Neural cell (in vitro differentiated cells): Measurements from ENCODE around the gene JAG2. TPM values are rescaled to one million over a fixed set of nuclear protein-coding genes. Genes with fewer than 3 reads are reported as not detected.

Experiments used
- H2AFZ ChIP-seq: fragments of 200-600, 300-800 bp; sonication (generic), shearing (Covaris generic); 2 replicates; pipeline ENCODE4 v1.6.0; 2014; ENCODE audit warnings: low read depth, mild to moderate bottlenecking, antibody characterized with exemption, low read length, moderate library complexity
- H3F3A ChIP-seq: fragments of 200-600 bp; shearing (Covaris generic); 2 replicates; pipeline ENCODE4 v1.6.1; 2016; ENCODE audit warnings: mild to moderate bottlenecking, moderate library complexity, mixed read lengths, antibody characterized with exemption, low read length; ENCODE audit not compliant: insufficient read depth, poor library complexity, severe bottlenecking
- H3K27ac ChIP-seq: fragments of 200-600, 300-800 bp; sonication (generic), shearing (Covaris generic); 2 replicates; pipeline ENCODE4 v1.5.1; 2014; ENCODE audit warnings: mild to moderate bottlenecking, low read length, moderate library complexity
- H3K27me3 ChIP-seq: fragments of 300-800, 200-600 bp; sonication (generic), shearing (Covaris generic); 2 replicates; pipeline ENCODE4 v1.6.0; 2014; ENCODE audit warnings: mild to moderate bottlenecking, low read depth, low read length, moderate library complexity; ENCODE audit not compliant: insufficient read depth
- H3K36me3 ChIP-seq: fragments of 300-800, 200-600 bp; sonication (generic), shearing (Covaris generic); 2 replicates; pipeline ENCODE4 v1.5.1; 2014; ENCODE audit warnings: mild to moderate bottlenecking, antibody characterized with exemption, low read length, moderate library complexity; ENCODE audit not compliant: insufficient read depth
- H3K4me2 ChIP-seq: fragments of 300-800, 200-600 bp; sonication (generic), shearing (Covaris generic); 2 replicates; pipeline ENCODE4 v1.6.0; 2014; ENCODE audit warnings: mild to moderate bottlenecking, low read length
- H3K4me3 ChIP-seq: fragments of 300-800, 200-600 bp; sonication (generic), shearing (Covaris generic); 2 replicates; pipeline ENCODE4 v1.5.1; 2014; ENCODE audit warnings: mild to moderate bottlenecking, low read length, moderate library complexity
- H3K79me2 ChIP-seq: fragments of 200-600 bp; shearing (Covaris generic); replicated peaks from 2 replicates; pipeline ENCODE4 v1.6.0; 2014; ENCODE audit warnings: mild to moderate bottlenecking, low read length, moderate library complexity; ENCODE audit not compliant: insufficient read depth
- H3K9ac ChIP-seq: fragments of 300-800, 200-600 bp; sonication (generic), shearing (Covaris generic); 2 replicates; pipeline ENCODE4 v1.6.1; 2016; ENCODE audit warnings: mild to moderate bottlenecking, low read length, mixed read lengths
- H3K9me2 ChIP-seq: fragments of 200-600 bp; shearing (Covaris generic); 2 replicates; pipeline ENCODE4 v1.6.1; 2016; ENCODE audit warnings: mild to moderate bottlenecking, low read length, mixed read lengths; ENCODE audit not compliant: insufficient read depth
- H3K9me3 ChIP-seq: fragments of 200-600, 300-800 bp; sonication (generic), shearing (Covaris generic); 2 replicates; pipeline ENCODE4 v1.6.1; 2016; ENCODE audit warnings: mild to moderate bottlenecking, mixed run types, low read length, moderate library complexity, mixed read lengths
- H4K20me1 ChIP-seq: fragments of 200-600 bp; shearing (Covaris generic); 2 replicates; pipeline ENCODE4 v1.6.1; 2016; ENCODE audit warnings: mild to moderate bottlenecking, mixed run types; ENCODE audit not compliant: insufficient read depth
- EP300 ChIP-seq: fragments of 450-650 bp; conservative IDR thresholded peaks from 2 replicates; pipeline ENCODE4 v1.6.1; 2014; ENCODE audit warnings: antibody characterized with exemption, mild to moderate bottlenecking, moderate library complexity; ENCODE audit not compliant: poor library complexity, severe bottlenecking
- EZH2 ChIP-seq: fragments of 200-600, 300-800 bp; shearing (Covaris generic), sonication (generic); IDR thresholded peaks from 2 replicates; pipeline ENCODE4 v1.6.1; 2014; ENCODE audit warnings: antibody characterized with exemption, low read length, borderline replicate concordance, mild to moderate bottlenecking; ENCODE audit not compliant: insufficient read depth, poor library complexity, severe bottlenecking
- MXI1 ChIP-seq: fragments of 450-650 bp; conservative IDR thresholded peaks from 2 replicates; pipeline ENCODE4 v1.6.1; 2014; ENCODE audit warnings: antibody characterized with exemption, mild to moderate bottlenecking; ENCODE audit not compliant: poor library complexity, severe bottlenecking
- POLR2AphosphoS5 ChIP-seq: IDR thresholded peaks from 2 replicates; pipeline ENCODE4 v1.6.1; 2012
- RAD21 ChIP-seq: fragments of 450-650 bp; conservative IDR thresholded peaks from 2 replicates; pipeline ENCODE4 v1.6.1; 2014; ENCODE audit warnings: antibody characterized with exemption, mild to moderate bottlenecking, moderate library complexity
- SMC3 ChIP-seq: fragments of 450-650 bp; conservative IDR thresholded peaks from 2 replicates; pipeline ENCODE4 v1.6.1; 2014; ENCODE audit warnings: antibody characterized with exemption, mild to moderate bottlenecking, moderate library complexity; ENCODE audit not compliant: poor library complexity
- TAF1 ChIP-seq: IDR thresholded peaks from 2 replicates; pipeline ENCODE4 v1.6.1; 2012; ENCODE audit warnings: low read depth
- polyA plus RNA-seq: library from polyadenylated mRNA; depleted of rRNA; stranded (reverse); fragments of >200 nt; gene quantifications from 2 replicates; pipeline ENCODE4 v1.2.3, GENCODE V29; 2014
- TF ChIP-seq, protein P1 (sequence below): IDR thresholded peaks from 2 replicates; pipeline ENCODE4 v1.6.1; 2012; ENCODE audit warnings: borderline replicate concordance
- TF ChIP-seq, protein P2 (sequence below): fragments of 450-650 bp; IDR thresholded peaks from 2 replicates; pipeline ENCODE4 v1.5.1; 2014; ENCODE audit warnings: antibody characterized with exemption, mild to moderate bottlenecking, moderate library complexity; ENCODE audit not compliant: poor library complexity, severe bottlenecking

The JAG2 gene
- polyA plus RNA-seq, 1 donor from 2014 or later: 20.3 TPM

DNA sequence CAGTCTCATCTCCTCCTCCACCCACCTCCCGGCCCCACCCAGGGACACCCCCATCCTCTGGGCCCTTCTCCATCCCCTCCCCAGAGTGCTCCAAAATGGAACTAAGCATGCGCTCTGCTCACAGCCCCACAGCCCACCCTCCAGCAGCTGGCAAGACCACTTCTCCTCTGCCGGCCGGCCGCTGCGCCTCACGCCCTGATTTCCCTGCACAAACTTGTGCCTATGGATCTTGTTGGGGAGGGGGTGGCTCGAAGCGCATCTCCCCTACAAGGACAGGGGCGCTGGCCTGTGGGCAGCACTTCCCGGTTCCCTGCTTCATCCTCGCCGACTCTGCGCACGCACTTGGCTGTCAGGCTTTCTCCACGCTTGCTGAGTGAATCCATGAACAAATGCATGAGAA, 32.1 kb upstream of the JAG2 start:
- no peaks in the 10 kb centered on the region for H3K9me3 ChIP-seq
- no peaks in the 10 kb centered on the region for H4K20me1 ChIP-seq
- H3K4me2 ChIP-seq: no peak overlapping the region
- H3K27ac ChIP-seq: no peak overlapping the region
- H3K36me3 ChIP-seq: no peaks in the 10 kb centered on the region
- H3K9me2 ChIP-seq: no peaks in the 10 kb centered on the region
- H3K79me2 ChIP-seq: no peaks in the 10 kb centered on the region
- no peaks in the 10 kb centered on the region for H3F3A ChIP-seq
- no peak overlapping the region for H2AFZ ChIP-seq
- H3K27me3 ChIP-seq: no peaks in the 10 kb centered on the region
- no peak overlapping the region for H3K4me3 ChIP-seq
- TF ChIP-seq POLR2AphosphoS5 (no peak), MXI1 (no peak), TAF1 (no peak), RAD21 (no peak), EP300 (no peak), SMC3 (no peak), EZH2 (no peak)
- TF ChIP-seq, protein P1, sequence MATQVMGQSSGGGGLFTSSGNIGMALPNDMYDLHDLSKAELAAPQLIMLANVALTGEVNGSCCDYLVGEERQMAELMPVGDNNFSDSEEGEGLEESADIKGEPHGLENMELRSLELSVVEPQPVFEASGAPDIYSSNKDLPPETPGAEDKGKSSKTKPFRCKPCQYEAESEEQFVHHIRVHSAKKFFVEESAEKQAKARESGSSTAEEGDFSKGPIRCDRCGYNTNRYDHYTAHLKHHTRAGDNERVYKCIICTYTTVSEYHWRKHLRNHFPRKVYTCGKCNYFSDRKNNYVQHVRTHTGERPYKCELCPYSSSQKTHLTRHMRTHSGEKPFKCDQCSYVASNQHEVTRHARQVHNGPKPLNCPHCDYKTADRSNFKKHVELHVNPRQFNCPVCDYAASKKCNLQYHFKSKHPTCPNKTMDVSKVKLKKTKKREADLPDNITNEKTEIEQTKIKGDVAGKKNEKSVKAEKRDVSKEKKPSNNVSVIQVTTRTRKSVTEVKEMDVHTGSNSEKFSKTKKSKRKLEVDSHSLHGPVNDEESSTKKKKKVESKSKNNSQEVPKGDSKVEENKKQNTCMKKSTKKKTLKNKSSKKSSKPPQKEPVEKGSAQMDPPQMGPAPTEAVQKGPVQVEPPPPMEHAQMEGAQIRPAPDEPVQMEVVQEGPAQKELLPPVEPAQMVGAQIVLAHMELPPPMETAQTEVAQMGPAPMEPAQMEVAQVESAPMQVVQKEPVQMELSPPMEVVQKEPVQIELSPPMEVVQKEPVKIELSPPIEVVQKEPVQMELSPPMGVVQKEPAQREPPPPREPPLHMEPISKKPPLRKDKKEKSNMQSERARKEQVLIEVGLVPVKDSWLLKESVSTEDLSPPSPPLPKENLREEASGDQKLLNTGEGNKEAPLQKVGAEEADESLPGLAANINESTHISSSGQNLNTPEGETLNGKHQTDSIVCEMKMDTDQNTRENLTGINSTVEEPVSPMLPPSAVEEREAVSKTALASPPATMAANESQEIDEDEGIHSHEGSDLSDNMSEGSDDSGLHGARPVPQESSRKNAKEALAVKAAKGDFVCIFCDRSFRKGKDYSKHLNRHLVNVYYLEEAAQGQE: no peak
- TF ChIP-seq, protein P2, sequence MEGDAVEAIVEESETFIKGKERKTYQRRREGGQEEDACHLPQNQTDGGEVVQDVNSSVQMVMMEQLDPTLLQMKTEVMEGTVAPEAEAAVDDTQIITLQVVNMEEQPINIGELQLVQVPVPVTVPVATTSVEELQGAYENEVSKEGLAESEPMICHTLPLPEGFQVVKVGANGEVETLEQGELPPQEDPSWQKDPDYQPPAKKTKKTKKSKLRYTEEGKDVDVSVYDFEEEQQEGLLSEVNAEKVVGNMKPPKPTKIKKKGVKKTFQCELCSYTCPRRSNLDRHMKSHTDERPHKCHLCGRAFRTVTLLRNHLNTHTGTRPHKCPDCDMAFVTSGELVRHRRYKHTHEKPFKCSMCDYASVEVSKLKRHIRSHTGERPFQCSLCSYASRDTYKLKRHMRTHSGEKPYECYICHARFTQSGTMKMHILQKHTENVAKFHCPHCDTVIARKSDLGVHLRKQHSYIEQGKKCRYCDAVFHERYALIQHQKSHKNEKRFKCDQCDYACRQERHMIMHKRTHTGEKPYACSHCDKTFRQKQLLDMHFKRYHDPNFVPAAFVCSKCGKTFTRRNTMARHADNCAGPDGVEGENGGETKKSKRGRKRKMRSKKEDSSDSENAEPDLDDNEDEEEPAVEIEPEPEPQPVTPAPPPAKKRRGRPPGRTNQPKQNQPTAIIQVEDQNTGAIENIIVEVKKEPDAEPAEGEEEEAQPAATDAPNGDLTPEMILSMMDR: no peak
- no peak overlapping the region for H3K9ac ChIP-seq

DNA sequence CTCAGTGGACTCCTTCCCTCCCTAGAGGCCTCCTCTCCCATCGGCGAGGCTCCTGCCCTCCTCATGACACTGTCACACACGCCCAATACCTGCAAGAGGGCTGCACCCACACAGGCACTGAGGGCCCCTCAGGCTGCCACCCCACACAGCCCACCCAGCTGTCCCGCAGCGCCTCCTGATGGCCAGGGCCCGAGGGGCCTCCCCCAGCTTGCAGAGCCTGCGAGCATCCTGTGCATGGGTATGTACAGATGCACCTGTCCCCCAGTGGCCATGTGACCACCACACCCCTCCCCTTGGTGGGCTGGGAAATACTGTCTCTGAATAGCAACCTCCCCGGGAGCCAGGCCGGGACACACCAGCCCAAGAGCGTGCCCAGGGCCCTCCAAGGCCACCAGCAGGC, 31.5 kb upstream of the JAG2 start:
- no peak overlapping the region for H3K9ac ChIP-seq
- no peak overlapping the region for H3K4me2 ChIP-seq
- H4K20me1 ChIP-seq: no peaks in the 10 kb centered on the region
- no peaks in the 10 kb centered on the region for H3K9me2 ChIP-seq
- no peak overlapping the region for H2AFZ ChIP-seq
- H3K79me2 ChIP-seq: no peaks in the 10 kb centered on the region
- no peak overlapping the region for H3K27ac ChIP-seq
- no peaks in the 10 kb centered on the region for H3K27me3 ChIP-seq
- TF ChIP-seq EZH2: no peak
- TF ChIP-seq, protein P2: no peak
- TF ChIP-seq TAF1: no peak
- TF ChIP-seq MXI1: no peak
- H3K4me3 ChIP-seq: no peak overlapping the region
- H3K36me3 ChIP-seq: no peaks in the 10 kb centered on the region
- no peaks in the 10 kb centered on the region for H3F3A ChIP-seq
- H3K9me3 ChIP-seq: no peaks in the 10 kb centered on the region
